GM19099 (cell line): ENCODE measurements around the gene DNAJC5.

Experiments used
- POLR2A ChIP-seq: IDR thresholded peaks from 3 replicates; pipeline ENCODE4 v1.6.1; 2011; ENCODE audit warnings: low read depth; ENCODE audit not compliant: insufficient read length; ENCODE audit errors: extremely low read depth

Gene DNAJC5

DNA sequence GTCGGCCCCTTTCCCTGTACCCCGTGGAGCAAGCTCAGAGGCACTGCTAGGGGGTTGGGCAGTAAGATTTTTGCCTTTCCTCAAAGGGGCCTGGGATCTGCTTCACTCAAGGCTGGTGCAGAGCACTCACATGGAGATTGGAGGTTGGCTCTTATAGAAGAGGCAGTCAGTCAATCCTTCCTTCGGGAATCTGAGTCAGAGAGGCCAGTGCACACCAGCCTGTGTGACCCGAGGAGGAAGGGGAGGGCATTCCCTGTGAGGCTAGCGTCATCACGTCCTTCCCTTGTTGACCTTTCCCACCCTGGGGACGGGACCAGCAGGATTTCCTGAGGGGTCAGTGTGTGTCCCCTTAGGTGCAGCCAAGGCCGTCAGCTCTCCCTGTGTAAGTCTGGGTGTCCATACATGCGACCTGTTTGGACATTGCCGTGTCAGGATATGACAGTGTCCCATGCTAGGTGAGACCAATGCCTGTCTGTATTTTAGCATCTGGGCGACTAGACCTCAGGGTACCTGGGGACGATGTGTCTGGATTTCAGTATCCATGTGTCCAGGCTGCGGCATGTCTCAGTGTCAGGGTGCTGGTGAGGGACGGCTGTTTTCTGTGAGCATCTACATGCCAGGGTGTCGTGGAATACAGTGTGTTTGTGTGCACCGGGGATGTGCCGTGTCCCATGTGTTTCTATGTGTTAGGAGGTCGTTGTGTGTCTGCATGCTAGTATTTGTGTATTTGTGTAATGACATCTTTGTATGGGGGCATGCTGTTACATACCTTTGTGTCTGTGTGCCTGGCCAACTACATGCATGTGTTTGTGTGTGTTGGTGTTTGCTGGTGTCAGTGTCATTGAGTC is 77.6 kb downstream of the DNAJC5 start:
- no peak for TF ChIP-seq POLR2A

DNA sequence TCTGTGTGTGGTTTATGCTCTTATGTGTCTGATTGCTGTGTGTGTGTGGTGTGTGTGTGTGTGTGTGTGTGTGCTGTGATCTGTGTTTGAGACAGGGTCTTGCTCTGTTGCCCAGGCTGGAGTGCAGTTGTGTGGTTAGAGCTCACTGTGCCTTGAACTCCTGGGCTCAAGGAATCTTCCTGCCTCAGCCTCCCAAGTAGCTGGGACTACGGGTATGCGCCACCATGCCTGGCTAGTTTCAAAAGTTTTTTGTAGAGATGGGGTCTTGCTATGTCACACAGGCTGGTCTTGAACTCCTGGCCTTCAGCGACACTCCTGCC is 78.2 kb downstream of the DNAJC5 start:
- no peak for TF ChIP-seq POLR2A

DNA sequence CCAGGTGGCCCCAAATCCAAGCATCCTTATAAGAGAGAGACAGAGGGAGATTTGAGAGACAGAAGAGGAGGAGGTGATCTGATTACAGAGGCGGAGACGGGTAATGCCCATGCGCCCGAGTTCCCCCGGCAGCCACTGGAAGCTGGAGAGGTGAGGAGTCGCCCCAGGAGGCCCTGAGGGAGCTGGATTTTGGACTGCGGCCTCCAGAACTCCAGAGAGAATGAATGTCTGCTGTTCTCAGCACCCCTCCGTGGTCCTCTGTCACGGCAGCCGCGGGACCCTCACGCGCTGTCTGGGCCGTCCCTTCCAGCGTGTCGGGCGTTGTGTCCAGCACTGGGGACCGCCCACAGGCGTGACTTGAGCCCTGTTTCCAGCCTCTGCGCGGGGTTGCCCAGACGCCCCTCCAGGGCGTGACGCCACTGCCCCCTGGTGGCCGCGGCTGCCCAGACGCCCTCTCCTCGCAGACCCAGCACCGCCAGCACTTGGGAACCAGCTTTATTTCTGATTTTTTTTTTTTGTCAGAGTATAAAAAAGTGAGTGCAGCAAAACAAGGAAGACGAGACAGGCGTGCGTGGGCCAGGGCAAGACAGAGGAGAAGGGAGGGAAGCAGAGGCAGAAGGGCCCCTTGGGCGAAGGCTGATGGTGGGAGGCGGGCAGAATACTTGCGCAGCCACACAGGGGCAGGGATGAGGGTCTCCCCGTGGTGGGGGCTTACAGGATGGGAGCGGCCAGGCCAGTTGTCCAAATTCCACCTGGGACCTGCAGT is 78.9 kb downstream of the DNAJC5 start:
- no peak for TF ChIP-seq POLR2A

DNA sequence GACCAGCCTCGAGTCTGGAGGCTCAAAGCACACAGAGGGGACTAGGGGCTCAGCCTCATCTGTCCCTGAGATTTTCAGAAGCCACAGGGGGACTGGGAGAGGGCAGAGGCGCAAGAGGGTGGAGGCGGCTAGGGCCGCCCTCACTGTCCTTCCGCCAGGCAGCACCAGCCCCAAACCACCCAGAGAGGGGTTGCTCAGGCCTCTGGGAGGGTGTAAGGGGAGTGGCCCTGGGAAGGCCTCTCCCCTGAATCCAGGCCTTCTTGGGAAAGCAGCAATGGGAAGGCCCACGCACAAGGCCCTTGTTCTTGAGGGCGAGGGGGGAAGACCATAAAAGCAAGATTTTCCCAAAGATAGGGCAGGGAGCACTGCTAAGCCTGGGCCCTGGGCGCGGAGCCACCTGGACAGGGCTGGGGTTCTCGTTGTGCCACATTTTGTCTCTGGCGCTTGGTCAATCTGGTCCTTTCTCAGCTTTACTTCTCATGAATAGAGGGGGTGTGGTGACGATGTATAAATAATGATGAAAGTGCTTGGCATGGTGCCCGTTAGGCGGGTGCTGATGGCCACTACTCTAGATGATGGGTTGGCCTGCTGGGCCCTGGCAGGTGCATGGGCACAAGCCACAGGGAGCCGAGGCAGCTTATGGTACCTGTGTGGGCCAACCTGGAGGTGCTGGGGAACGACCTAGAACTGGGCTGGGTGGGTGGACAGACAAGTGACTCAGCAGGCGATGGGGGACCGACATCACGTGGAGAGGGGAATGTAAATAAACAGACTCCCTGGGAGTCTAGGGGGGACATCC is 79.7 kb downstream of the DNAJC5 start:
- no peak for TF ChIP-seq POLR2A

DNA sequence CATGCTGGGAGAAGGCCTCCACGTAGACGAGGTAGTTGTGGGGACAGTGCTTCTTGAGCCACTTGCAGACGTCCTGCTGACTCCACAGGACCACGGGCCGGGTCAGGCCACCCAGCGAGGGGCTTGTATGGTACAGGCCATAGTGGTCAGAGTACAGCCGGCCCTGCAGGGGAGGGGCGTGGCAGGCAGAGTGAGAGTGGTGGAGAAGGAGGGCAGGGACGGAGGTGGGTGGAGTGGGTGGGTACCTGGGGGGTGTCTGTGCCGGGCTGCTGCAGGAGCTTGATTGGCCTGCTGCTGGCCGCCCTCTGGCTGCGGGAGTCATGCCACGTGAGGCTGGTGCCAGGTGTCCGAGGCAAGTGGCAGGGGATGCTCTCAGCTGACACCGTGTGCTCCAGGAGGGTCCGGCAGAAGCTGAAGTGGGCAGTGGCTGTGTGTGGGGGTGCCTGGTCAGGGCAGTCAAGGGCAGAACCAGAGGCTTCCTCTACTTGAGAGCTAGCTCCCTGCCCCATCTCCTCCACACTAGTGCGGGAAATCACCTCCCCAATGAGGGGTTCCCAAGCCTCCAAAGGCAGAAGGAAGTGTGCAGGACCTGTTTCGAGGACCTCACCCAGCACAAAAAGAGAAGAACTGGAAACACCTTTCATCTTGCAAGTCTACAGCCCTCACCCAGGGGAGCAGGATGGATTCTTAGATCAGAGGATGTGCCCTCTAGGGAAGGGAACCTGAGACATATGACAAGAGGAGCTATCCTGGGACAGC is 82.2 kb downstream of the DNAJC5 start:
- TF ChIP-seq POLR2A = no peak

DNA sequence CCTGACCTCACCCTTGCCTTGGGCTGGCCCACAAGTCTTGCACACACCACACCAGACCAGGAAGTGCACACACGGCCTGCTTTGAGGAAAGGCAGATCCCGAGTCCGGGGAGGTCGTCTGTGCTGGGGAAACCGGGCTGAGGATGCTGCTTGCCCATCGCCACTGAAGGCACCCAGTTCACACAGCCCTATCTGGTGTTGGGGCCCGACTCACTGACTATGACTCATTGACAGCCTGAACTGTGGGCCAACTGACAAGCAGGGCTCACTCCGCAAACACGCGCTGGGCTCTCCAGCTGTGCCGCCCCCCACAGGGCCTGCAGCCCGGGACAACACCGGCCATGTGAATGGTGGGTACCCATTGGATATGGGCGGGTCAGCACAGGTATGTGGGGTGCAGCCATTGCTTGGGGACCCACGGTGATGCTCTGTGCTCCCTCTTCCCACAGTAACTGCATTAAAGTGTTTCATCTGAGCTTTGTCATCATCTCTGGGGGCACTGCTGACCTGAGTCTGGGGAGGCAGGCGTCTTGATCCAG is 82.9 kb downstream of the DNAJC5 start:
- TF ChIP-seq POLR2A = no peak

DNA sequence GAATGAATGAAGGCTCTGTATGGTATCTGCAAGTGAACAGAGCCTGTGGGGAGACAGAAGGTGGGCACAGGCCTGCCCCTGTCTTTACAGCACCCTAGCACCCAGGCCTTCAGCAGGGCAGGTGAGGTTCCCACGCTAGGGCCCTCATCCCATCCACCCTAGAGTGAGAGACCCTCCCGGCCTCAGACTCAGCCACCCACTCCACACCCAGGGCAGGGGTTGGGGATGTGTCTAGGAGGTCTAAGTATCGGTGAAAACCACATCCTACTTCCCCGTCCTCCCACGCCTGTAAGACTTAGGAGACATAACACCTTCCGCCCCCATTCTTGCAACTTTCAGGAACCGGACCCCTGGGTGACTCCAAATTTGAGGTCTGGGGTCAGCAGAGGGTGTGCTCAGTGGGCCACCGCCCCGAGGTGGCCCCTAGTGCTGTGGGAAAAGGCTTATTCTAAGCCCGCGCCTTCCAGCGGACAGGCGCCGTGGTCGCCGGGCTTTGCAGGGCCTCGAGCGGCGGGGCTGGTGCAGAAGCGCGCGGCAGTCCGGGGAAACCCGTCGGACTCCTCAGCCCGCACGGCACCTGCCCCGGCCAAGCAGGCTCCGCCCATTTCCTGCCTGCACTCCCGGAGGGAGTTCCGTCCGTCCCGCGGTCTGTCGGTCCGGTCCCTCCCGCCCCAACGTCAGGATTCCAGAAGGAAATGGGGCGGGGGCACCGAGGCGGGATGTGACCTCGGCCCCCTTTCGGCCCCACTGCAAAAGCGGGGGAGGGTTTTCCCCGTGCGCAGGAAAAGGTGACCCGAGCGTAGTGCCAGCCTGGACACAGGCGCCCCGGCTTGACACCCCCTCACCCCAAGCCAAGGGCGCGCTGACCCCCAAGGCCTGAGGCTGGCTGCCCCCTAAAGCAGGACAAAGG is 83.6 kb downstream of the DNAJC5 start:
- peak; percentile 51 for TF ChIP-seq POLR2A

DNA sequence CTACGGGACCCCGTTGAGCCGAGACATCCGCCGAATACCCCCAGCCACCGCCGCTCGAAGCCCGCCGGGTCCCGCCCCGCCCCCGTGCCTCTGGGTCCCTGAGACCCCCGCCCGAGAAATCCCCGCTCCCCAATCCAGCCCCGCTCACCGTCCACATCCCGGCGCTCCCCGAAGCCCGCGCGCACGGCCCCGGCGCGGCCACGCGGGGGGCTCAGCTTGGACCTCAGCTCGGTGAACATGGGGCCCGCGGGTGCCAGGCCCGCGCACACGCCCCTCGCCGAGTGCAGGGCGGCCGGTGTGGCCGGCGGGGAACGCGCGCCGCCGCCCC is 84.3 kb downstream of the DNAJC5 start:
- TF ChIP-seq POLR2A = no peak

DNA sequence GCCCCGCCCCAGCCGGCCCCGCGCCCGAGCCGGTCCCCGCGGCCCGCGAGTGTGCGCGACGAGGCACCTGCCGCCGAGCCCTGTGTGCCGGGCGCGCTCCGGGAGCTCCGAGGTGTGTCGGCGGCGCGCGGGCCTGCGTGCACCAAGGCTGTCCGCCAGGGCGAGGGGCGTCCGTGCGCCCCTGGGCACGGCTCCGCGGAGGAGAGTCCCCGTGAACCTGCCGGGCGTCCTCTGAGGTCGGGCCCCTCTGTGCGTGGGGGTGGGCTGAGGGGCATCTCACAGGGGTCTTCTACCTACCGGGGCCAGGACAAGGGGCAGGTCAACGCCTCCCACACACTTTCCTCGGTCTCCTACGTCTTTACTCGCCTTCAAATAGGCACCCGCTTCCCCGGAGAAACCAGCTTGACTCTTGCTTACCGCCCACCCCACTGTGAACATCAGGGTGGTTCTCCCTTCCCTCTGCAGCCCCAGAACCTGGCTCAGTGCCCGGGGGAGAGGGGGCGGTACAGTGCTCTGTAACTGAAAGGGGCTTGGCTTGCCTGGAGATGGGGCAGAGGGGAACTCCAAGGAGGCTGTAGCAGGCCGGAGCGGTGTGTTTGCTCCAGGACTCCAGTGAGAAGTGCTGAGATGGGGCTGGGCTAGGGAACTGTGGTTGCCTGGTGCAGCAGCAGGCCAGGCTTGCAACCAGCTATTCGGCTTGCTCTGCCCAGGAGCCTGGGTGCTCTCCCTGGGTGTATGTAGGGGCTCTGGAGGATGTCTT is 84.8 kb downstream of the DNAJC5 start, which contains the start of gene SAMD10:
Gene SAMD10 (minus strand): TSS at position 86 of the 760 bp plus-strand sequence. CDS start 175 bp downstream, outside the sequence.
- peak; percentile 74 for TF ChIP-seq POLR2A

DNA sequence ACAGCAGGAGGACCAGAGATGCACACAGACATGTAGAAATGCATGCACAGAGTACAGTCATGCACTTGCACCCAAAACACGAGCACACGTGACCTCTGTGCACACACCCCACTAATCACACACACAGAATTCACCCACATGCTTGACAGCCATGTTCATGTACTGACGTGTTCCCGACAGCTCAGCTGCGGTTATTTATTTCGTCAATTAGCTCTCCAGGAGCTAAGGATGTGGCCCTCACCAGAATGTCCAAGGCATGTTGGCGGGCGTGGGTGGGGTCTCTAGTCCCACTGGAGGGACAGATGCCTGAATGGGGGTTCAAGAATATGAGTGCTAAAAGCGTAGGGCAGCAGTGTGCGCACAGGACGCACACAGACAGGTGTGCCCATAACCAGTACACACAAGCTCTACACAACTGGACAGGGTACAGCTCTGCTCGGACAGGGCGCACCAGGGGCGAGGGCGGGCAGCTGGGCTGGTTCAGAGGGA is 85.4 kb downstream of the DNAJC5 start:
- no peak for TF ChIP-seq POLR2A

DNA sequence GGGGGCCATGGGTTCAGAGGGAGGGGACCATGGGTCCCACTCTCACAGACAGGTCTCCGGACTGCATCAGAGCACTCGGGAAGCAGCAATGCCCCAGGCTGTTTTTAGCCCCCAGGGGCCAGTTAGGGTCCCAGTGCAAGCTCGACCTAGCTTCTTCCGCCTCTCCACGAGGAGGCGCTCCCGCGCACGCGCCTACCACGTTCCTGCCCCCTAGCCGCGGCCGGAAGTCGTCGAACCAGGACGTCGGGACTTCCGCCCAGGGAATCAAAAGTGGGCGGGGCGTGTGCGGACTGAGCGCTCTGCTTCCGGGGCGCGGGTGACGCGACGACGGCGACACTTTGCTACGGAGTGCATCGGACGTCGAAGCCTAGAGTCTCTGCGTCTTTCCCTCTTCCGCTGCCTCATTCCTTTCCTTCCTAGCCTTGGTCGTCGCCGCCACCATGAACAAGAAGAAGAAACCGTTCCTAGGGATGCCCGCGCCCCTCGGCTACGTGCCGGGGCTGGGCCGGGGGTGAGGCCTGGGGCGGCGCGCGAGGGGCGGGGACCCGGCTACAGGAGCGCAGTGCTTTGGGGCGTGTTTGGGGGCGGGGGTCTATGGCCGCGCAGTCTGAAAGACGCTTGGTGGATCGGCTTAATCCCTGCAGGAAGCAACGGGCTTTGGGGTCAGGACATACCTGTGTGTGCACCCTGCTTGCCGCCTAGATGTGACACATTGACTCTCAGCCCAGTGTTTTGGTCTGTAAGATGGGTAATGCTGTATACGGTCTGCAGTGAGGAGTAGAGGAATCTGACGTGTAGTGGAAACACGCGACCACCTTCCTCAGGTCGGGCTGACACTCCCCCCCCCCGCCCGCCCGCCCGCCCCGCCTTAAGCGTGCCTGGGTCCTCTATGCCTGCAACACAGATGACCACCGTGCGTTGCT is 86.1 kb downstream of the DNAJC5 start, which contains the start of gene PRPF6:
Gene PRPF6 (plus strand): TSS at position 327 of the 923 bp plus-strand sequence. CDS start 114 bp downstream, at position 441.
- peak; percentile 81 for TF ChIP-seq POLR2A
